A549 treated with DMSO at 1 μM for 4 hours (cell line): ENCODE results near the gene PCDHGC5. TPM values are rescaled to one million over a fixed set of nuclear protein-coding genes. Genes with fewer than 3 reads are reported as not detected.

Experiments
- total RNA-seq: library from RNA; stranded (reverse); fragments of 200-300 nt; extraction: Qiagen RNA extraction; gene quantifications from 5 replicates; pipeline ENCODE4 v1.2.3, GENCODE V29; 2022; ENCODE audit warnings: low read depth

Gene PCDHGC5
- 0.05 TPM in 1 of 5 replicates, not detected in the others for total RNA-seq

DNA sequence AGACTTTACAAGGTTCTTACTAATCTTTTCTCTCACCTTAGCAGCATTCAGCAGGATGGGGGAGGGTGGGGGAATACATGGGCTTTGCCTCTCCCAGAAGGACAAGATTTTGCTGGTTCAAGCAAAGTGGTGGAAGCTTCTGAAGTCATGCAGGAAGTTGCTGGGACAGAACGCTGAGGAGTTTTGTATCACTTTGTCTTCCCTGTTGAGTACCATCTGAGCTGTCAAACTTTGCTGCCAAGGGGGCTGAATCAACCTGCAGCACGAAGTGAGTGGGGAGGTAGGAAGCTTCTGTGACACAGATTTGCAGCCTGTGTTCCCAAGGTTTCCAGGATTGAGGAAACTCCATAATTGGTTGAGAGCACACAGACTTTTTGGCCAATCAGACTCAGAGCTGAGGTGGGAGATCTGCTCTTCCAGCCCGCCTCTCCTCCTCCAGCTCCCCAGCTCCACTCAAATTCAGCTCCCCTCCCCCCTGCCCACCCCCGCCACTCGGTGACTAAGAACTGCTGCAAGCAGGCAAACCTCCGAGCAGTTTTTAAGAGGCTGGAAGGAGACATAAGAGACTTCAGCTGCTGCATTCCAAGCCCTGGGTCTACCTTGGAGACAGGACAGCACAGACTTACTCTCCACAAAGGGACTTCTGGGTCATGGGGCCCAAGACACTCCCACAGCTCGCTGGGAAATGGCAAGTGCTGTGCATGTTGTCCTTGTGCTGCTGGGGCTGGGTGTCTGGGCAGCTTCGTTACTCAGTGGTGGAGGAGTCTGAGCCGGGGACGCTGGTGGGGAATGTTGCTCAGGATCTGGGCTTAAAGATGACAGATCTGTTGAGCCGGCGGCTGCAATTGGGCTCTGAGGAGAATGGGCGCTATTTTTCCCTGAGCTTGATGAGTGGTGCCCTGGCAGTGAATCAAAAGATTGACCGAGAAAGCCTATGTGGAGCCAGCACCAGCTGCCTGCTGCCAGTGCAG, at the start of gene PCDHGC5:
Gene PCDHGC5 (plus strand): TSS at position 491 of the 971 bp plus-strand sequence. CDS start 160 bp downstream, at position 651.

DNA sequence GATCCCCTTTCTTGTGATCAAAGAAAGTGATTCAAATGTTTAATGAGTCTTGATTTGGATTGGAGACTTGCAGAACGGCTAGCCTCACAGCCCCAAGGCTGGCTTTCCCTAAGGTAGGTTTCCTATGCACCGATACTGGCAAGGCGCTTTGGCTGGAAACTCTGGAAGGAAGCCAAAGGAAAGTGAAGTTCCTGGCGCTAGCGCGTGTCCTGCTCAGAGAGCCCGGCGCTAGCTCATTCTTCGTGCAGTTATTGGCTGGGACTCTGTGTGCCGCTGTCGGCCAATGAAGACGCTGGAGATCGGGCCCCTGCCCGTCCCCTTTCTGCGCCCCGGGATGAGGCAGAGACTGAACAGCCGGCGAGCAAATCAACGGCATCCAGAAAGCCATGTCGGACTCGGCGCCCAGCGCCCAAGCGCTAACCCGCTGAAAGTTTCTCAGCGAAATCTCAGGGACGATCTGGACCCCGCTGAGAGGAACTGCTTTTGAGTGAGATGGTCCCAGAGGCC, 13.2 kb upstream of the PCDHGC5 start, which contains the start of gene PCDHGC3:
Gene PCDHGC3 (plus strand): TSS at position 342 of the 507 bp plus-strand sequence. CDS start 151 bp downstream, at position 493.

DNA sequence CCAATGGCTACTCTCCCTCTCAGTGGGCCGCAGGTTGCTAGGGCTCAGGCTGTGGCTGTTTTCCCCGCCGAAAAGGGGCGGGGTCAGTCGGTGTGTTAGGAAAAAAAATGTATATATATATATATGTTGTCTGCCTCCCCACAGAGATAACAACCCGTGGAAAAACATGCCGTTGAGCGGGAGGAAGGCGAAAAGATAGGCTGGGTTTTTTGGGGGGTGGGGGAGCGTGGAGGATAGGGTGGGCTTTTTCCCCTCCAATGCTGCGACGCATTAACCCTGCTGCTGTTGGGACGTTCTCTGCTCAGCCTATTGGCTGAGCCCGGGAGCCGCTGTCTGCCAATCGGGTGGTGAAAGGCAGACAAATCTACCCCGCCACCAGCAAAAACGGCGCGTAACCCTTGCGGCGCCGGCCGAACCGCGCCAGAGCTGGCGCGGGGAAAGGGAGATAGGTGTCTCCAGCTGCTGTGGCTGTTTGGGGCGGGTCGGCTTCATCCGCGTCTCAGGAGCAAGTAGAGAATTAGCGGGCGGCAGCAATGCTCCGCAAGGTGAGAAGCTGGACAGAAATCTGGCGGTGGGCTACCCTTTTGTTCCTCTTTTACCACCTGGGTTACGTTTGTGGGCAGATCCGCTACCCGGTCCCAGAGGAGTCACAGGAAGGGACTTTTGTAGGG, 4.1 kb upstream of the PCDHGC5 start, which contains the start of gene PCDHGC4:
Gene PCDHGC4 (plus strand): TSS at position 390 of the 671 bp plus-strand sequence. CDS start 144 bp downstream, at position 534.

Other genes starting within 250 kb of the PCDHGC5 start
- gene PCDHB15, start 243.7 kb upstream of the PCDHGC5 start, total RNA-seq, result 0.05 to 0.06 TPM in 2 of 5 replicates, not detected in the others
- gene SLC25A2, start 185.0 kb upstream of the PCDHGC5 start, total RNA-seq, result not detected in 5 replicates
- gene TAF7, start 168.3 kb upstream of the PCDHGC5 start, total RNA-seq, result 67.8 to 84.2 TPM (median 73.3 TPM) in 5 replicates
- gene PCDHGA1, start 158.6 kb upstream of the PCDHGC5 start, total RNA-seq, result 0.37 to 0.48 TPM (median 0.40 TPM) in 5 replicates
- gene PCDHGA2, start 150.3 kb upstream of the PCDHGC5 start, total RNA-seq, result 0.66 to 0.87 TPM (median 0.76 TPM) in 5 replicates
- gene PCDHGA3, start 145.3 kb upstream of the PCDHGC5 start, total RNA-seq, result 0.02 to 0.04 TPM (median 0.03 TPM) in 3 of 5 replicates, not detected in the others
- 1.6 to 2.1 TPM (median 1.8 TPM) in 5 replicates for gene PCDHGB1, start 139.0 kb upstream of the PCDHGC5 start, total RNA-seq
- 0.09 to 0.17 TPM (median 0.14 TPM) in 5 replicates for gene PCDHGA4, start 134.1 kb upstream of the PCDHGC5 start, total RNA-seq
- gene PCDHGB2, start 129.1 kb upstream of the PCDHGC5 start, total RNA-seq, result 0.09 to 0.20 TPM (median 0.14 TPM) in 4 of 5 replicates, not detected in the other
- 0.07 to 0.22 TPM (median 0.18 TPM) in 5 replicates for gene PCDHGA5, start 124.9 kb upstream of the PCDHGC5 start, total RNA-seq
- gene PCDHGB3, start 118.8 kb upstream of the PCDHGC5 start, total RNA-seq, result 0.19 to 0.37 TPM (median 0.31 TPM) in 5 replicates
- 0.19 to 0.39 TPM (median 0.26 TPM) in 5 replicates for gene PCDHGA6, start 115.2 kb upstream of the PCDHGC5 start, total RNA-seq
- 0.84 to 1.3 TPM (median 1.1 TPM) in 5 replicates for gene PCDHGA7, start 106.3 kb upstream of the PCDHGC5 start, total RNA-seq
- gene PCDHGB4, start 101.4 kb upstream of the PCDHGC5 start, total RNA-seq, result 0.77 to 1.0 TPM (median 0.88 TPM) in 5 replicates
- gene PCDHGA8, start 96.4 kb upstream of the PCDHGC5 start, total RNA-seq, result 0.02 to 0.03 TPM (median 0.02 TPM) in 3 of 5 replicates, not detected in the others
- gene PCDHGB5, start 91.1 kb upstream of the PCDHGC5 start, total RNA-seq, result 2.3 to 2.7 TPM (median 2.6 TPM) in 5 replicates
- gene PCDHGA9, start 86.3 kb upstream of the PCDHGC5 start, total RNA-seq, result 0.04 to 0.09 TPM (median 0.06 TPM) in 4 of 5 replicates, not detected in the other
- gene PCDHGB6, start 81.1 kb upstream of the PCDHGC5 start, total RNA-seq, result 0.09 to 0.23 TPM (median 0.13 TPM) in 5 replicates
- 0.03 TPM in 1 of 5 replicates, not detected in the others for gene PCDHGA10, start 76.1 kb upstream of the PCDHGC5 start, total RNA-seq
- 0.06 to 0.08 TPM (median 0.06 TPM) in 4 of 5 replicates, not detected in the other for gene PCDHGB7, start 71.4 kb upstream of the PCDHGC5 start, total RNA-seq
- gene PCDHGA11, start 68.0 kb upstream of the PCDHGC5 start, total RNA-seq, result not detected in 5 replicates
- gene PCDHGA12, start 58.6 kb upstream of the PCDHGC5 start, total RNA-seq, result 0.02 to 0.03 TPM in 2 of 5 replicates, not detected in the others
- gene PCDHGC3, start 13.1 kb upstream of the PCDHGC5 start, total RNA-seq, result 5.7 to 7.4 TPM (median 6.8 TPM) in 5 replicates
- gene PCDHGC4, start 4.1 kb upstream of the PCDHGC5 start, total RNA-seq, result not detected in 5 replicates
- gene DIAPH1, start 129.9 kb downstream of the PCDHGC5 start, total RNA-seq, result 102 to 110 TPM (median 107 TPM) in 5 replicates
- 44.8 to 53.9 TPM (median 50.6 TPM) in 5 replicates for gene HDAC3, start 147.8 kb downstream of the PCDHGC5 start, total RNA-seq
- gene RELL2, start 147.9 kb downstream of the PCDHGC5 start, total RNA-seq, result 3.5 to 5.7 TPM (median 4.0 TPM) in 5 replicates
- 7.7 to 11.9 TPM (median 9.8 TPM) in 5 replicates for gene FCHSD1, start 162.3 kb downstream of the PCDHGC5 start, total RNA-seq
- gene ARAP3, start 193.1 kb downstream of the PCDHGC5 start, total RNA-seq, result 3.6 to 6.0 TPM (median 4.8 TPM) in 5 replicates